OCI-M2 (cell line): ENCODE measurements around the gene FAM168A.

Experiments
- DNase-seq: peaks from one replicate; lab custom pipeline; 2025; ENCODE audit not compliant: unreplicated experiment; lab: John Stamatoyannopoulos, UW

The FAM168A gene

DNA sequence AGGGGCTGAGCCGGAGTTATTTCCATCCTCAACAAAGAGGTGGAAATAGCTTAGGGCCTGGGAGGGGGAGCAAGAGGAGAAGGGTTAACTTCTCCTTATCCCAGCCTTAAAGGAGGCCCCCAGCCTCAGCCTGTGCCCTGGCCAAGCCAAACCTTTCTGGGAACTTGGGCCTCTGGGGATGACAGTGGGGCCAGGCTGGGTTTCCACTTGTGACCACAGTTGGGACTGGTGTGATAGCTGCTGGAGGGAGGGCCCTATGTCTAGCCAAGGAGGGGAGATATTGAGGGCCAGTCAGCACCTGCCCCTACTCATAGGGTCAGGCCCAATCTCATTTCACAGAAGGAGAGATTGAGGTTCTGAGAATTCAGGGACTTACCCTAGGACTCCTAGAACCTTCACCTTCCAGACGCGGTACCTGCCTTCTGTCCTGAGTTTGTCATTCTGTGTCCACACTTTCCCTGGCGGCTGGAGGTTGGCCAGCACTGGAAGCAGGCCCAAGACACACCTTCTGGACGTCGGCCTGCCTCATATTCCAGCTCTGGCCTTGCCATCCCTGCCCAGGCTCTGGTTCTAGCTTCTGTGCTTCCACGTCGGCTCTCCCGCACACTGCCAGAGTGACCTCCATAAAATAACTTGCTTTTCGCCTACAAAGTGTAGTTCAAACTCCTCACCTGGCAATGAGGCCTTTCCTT is 218.6 kb downstream of the FAM168A start:
- DNase-seq = no peak

DNA sequence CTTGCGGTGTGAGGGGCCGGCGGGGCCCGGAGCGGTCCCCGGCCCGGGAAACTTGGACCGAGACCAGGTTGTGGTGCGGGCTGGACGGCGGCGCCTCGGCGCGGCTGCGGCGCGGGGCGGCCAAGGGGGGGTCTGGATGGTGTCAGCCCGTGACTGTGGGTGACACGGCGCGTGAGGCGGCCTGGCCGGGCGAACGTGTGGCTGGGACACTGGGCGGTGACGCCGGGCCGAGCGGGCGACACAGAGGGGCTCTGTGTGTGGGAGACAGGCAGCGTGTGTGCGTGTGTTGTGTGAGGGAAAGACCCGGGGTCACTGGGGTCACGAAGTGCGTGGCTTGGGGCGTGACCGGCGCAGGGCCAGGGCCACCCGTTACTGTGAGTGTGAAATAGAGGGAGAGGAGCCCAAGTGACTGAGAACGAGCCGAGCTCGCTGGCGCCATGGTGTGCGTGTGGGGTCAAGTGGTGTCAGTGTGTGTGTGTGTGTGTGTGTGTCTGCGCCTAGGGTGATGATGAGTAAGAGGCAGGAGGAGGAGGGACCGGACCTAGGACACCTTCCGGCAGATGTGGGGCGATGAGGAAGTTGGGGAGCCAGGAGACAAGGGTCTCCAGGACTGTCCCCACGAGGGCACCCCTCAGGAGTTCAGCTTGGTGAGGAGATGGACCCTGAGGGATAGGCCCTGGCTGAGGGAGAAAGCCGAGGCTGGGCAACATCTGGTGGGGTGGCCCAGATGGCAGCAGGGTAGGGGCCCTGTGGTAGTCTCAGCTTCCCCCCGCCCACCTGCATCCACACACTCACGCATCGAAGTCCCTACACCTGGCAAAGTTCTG is 220.9 kb downstream of the FAM168A start:
- DNase-seq = no peak

DNA sequence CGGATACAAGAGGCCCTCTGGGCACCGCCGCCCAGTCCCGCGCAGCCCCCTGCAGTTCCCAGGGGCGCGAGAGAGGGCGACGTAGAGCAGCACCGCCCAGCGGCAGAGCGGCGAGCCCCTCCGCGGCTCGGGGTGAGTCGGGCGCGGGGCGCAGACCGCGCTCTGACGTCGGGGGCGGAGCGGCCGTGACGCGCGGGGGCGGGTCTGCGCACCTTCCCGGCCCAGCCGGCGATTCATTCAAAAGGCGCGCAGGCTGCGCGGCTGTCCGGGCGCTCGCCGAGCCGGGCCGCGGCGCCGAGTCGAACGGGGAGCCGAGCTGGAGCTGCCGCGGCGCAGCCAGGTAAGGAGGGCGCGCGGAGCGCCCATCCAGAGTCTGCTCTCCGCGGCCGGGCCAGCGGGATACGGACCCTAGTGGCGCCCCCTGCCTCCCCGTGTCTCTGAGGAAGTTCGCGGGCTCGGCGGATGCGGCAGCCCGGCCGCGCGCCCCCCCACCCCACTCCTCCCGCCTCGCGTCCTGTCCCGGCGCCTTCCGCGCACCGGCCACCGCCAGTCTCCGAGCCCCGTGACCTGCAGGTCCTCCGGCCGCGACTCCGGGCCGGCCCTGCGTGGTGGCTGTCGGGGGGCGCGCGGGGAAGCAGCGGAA is 221.6 kb downstream of the FAM168A start, which contains the start of gene RELT:
RELT (plus strand) TSS at position 240 of the 643 bp plus-strand sequence. CDS start 12,738 bp downstream, outside the sequence.
- DNase-seq = peak; percentile 66

DNA sequence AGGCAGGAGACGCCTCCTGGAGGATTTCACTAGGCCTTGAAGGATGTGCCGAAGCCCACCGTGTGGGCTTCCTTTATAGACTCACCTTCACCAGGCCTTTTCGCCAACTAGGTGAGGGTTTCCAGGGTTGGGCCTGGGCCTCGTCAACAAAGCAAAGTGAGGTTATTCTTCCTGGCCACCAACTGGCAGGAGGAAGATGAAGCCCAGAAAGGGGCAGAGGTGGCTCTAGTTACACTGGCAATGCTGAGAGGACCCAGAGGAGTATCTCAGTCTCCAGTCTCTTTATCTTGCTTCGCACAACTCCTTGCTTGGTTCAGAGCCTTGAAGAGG is 222.1 kb downstream of the FAM168A start:
- no peak for DNase-seq

DNA sequence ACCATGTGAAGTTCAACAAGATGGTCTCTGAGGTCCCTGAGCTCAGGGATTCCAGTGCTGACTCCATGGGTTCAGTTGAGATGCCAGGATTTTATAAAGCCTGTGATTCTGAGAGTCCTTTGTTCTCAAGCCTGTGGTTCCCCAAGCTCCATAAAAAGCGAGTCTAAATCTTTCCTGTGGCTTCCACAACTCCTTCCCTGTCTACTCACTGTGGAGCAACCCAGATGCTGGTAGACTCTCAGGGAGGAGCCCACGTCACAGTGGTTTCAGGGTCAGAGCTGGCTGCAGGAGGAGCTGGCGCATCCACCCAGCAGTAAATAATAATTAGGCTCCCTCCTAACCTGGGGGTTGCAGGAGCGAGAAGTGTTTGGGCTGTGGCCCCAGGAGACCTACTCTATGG is 223.8 kb downstream of the FAM168A start:
- no peak for DNase-seq

DNA sequence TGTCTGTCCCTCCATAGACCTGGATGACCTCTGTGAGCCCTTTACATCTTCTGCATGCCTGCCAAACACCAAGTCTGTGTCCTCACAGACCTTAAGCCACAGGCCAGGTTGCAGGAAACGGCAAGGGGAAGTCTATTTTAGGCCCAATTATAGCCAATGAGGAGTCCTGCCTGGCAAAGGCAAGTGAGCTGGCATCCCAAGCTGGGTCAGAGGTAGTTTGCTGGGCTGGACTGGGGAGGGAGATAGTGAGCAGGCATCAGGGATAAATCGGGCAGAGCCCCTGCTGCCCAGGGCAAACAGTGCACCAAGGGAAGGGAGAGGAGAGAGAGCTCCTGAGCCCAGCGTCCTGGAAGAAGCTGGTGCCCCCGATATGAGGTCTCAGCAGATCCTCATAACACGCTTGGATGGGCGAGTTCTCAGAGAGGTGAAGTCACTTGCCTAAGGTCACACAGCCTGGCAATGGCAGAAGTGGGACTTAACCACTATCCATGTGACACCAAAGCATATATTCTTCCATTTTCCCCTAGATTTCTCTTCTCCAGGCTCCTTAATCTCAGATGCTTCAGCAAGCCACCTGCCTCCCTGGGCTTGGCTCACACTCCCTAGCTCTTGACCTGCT is 225.4 kb downstream of the FAM168A start:
- DNase-seq = no peak

DNA sequence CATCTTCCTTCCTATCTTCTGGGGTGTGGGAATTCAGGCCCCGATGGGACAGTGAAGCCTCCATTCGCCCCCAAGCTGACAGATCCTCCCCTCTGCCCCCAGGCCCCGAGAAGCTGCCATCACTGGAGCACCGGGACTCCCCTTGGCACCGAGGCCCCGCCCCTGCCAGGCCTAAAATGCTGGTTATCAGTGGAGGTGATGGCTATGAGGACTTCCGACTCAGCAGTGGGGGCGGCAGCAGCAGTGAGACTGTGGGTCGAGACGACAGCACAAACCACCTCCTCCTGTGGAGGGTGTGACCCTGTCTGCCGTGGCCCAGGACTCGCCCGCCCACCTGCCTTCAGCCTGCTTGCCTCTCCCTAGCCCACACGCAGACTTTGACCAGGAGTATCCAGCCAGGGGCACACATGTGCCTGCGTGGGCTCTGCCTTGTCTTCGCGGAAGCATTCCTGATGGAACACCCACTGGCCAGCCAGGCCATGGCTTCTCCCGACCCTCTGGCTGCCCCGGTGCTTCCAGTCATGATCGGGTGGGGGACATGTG is 230.4 kb downstream of the FAM168A start:
- no peak for DNase-seq

DNA sequence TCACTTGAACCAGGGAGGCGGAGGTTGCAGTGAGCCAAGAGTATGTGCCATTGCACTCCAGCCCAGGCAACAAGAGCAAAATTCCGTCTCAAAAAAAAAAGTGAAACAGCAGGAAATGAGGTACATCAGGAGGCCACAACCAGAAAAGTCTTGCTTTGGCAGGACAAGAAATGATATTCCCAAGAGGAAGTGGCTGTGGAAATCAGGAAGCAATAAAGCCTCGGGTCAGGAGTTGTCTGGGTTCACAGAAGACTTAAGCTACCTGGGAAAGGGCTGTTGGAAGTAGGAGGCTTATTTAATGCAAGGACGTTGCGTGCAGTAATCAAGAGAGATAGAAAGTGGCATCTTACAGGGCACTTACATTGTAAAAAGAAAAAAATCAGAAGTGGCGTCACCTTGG is 231.0 kb downstream of the FAM168A start:
- DNase-seq = no peak

DNA sequence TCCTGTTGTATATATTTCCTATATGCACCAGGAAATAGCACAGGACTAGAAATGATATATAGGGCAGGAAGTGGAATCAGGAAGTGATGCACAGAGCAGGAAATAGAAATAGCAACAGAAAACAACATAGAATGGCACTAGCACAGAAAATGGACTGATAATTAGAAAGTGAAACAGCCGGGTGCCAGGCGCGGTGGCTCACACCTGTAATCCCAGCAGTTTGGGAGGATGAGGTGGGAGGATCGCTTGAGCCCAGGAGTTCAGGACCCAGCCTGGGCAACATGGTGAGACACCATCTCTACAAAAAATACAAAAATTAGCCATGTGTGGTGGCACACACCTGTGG is 231.7 kb downstream of the FAM168A start:
- no peak for DNase-seq

DNA sequence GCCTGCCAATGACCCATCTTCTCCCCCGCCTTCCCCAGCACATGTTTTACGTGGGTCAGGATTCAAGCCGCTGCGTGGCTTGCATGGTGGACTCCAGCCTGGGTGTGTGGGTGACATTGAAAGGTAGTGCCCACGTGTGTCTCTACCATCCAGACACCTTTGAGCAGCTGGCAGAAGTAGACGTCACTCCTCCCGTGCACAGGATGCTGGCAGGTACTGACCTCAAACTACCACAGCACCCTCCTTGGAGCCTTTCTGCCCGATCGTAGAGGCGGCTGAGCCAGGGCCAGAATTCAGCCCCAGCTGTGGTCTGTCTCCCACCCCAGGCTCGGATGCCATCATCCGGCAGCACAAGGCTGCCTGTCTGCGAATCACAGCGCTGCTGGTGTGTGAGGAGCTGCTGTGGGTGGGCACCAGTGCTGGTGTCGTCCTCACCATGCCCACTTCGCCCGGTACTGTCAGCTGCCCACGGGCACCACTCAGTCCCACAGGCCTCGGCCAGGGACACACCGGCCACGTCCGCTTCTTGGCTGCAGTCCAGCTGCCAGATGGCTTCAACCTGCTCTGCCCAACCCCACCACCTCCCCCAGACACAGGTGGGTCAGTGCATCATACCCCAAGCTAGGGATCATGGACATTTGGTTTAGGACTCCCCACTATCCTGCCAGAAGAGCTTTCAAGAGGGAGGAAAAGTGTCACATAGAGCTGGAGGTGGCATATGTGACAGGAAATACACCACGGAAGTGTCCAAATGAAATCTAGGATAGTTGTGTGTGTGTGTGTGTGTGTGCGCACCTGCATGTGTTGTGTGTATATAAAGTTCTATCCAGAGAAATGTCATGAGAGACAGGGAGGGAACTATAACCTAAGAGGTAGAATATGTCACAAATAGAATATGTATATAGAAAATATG is 232.3 kb downstream of the FAM168A start:
- no peak for DNase-seq

DNA sequence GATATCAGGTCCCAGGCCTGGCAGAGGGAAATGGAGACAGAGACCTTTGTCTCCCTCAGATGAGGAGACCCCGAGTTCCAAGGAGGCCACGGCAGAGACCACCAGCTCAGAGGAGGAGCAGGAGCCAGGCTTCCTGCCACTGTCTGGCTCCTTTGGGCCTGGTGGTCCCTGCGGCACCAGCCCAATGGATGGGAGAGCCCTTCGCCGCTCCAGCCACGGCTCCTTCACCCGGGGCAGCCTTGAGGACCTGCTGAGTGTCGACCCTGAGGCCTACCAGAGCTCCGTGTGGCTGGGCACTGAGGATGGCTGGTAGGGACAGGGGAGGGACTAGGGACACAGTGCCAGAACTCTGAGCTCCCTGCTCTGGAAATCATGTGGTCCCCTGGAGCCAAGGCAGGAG is 234.8 kb downstream of the FAM168A start:
- no peak for DNase-seq

DNA sequence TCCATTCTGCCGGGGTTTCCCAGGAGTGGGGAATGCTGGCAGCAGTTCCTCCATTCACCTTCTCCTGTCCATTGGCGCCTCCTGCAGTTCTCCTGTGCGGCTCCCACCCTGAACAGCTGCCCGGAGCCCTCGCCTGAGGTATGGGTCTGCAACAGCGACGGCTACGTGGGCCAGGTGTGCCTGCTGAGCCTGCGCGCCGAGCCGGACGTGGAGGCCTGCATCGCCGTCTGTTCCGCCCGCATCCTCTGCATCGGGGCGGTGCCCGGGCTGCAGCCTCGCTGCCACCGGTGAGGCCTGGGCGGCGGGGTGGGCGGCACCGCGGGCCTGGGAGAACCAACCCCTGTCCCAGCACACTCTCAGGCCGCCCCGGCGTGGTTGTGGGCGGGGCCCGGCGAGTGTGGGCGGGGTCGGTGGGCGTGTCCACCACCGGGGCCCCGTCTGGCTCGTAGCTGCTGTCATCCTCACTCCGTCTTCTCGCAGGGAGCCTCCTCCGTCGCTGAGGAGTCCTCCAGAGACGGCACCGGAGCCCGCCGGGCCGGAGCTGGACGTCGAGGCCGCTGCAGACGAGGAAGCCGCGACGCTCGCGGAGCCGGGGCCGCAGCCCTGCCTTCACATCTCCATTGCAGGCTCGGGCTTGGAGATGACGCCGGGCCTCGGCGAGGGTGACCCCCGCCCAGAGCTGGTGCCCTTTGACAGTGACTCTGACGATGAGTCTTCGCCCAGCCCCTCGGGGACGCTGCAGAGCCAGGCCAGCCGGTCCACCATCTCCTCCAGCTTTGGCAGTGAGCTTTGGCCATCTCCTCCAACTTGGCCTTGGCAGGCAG is 235.7 kb downstream of the FAM168A start:
- DNase-seq = no peak

DNA sequence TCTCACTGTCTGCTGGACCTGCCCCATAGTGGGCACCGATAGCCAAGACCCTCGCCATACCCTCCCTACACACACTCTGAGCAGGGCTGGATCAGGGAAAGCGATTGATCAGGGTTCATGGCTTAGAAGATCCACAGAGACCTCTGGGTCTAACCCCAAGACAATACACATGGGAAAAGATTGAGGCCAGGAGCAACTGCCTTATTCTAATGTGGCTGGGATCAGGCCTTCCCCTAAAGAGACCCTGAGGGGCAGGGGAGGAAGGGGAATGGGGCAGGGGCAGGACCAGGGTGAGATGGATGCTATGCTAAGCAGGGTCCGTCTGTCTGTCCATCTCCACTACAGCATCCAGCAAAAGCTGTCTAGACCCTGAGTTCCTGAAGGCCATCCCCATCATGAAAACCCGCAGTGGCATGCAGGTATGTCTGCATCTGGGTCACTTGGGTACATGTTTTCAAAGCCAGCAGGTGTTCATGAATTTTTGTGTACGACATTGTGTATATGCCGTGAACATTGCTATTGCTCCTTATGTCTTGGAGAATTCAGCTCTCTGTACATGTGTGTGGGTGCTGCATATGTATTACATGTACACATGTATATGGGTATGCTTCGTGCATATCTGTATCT is 237.1 kb downstream of the FAM168A start:
- DNase-seq = no peak

DNA sequence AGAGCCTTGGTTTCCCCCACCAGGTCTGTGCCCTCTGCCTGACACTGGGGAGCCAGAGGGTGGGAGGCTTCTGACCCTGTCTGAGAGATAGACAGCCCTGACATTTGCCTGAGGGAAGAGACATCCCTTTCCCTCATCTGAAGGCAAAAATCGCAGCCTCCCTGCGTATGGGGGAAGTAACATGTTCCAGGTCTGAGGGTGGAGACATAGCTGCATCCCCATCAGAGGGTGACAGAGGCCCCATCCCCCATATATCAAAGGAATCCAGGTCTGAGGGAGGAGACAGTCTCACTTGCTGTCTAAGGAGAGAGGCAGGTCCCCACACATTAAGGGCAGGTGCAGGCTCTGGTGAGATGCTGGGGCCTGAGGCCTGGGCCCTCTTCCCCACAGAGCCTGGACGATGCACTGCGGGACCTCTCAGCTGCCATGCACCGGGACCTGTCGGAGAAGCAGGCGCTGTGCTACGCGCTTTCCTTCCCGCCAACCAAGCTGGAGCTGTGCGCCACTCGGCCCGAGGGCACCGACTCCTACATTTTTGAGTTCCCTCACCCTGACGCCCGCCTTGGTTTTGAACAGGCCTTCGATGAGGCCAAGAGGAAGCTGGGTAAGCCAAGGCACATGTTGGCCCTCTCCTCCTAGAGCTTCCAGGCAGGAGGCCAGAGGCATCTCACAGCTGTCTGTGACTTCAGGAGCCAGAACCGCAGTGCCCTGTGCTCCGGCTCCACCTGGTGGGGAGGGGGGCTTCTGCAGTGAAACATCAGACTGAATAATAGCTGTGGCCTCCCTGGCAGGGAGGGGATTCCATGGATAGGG is 237.8 kb downstream of the FAM168A start:
- no peak for DNase-seq

DNA sequence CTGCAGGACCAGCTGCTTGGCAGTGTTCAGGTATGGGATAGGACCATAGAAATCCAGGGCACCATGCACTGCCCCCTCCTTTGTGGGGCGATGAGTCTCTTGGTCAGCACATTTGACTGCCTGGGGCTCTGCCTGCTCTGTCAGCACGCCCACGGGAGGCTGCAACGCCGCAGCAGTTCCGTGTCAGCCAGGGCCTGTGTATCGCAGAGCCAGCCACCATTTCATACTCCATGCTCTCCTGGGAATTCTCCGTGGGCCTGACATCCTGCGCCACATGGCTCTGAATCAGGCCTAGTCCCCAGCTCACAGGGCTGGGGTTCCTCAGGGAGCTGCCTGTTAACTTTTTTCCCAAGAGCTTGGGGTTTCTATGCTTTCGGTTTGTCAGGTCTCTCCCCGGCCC is 238.6 kb downstream of the FAM168A start:
- no peak for DNase-seq

DNA sequence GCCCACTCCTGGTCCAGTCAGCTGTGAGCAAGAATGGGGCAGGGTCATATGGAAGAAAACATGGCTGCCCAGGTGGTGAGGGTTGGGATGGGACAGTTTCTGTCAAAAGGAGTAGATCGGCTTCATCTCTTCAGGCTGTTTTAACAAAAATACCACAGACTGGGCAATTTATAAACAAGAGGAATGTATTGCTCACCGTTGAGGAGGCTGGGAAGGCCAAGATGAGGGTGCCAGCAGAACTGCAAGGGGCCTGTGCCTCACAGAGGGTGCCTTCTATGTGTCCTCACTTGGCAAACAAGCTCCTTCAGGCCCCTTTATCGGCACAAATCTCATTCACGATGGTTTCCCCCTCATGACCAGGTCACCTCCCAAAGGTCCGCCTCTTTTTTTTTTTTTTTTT is 239.8 kb downstream of the FAM168A start:
- DNase-seq = no peak

DNA sequence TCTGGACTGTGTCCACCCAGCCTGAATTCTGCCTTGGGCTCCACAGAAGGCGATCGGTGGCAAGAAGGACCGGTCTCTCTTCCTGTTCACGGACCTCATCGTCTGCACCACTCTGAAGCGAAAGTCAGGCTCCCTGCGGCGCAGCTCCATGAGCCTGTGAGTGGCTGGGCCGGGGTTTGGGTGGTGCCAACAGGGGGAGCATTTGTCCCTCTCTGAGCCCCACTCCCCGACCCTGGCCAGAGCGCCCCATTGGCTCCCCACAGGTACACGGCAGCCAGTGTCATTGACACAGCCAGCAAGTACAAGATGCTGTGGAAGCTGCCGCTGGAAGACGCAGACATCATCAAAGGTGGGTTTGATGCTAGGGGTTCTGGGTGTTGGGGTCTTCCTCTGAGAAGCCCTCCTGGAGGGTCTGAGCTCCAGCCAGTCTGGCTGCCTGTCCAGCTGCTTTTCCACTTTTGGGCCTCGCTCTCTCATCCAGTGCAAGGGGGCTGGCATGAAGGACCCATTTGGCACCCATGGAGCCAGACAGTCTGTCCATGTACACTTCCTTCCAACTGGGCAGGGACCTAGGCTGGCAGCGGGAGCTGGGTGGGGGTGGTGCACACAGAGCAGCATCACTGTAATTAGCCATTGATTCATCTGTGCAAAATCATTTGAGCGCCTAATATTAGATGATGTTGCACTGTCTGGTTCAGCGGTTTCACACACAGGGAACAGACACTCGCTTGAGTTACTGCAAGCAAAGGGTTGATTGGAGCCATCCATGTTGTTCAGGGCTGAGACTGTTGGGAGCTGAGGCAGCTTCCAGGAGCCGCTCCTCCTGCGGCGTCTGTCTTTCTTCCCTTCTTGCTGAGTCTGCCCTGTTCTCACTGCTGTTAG is 240.7 kb downstream of the FAM168A start:
- no peak for DNase-seq
